SK-N-MC (cell line): Measurements from ENCODE around the gene KCNQ1OT1.
"Not testable (repeated sequence)": the region's sequence is repeated elsewhere in the genome, so short reads cannot be mapped to it uniquely, and the experiment has no call there.

Source experiments
- DNase-seq: peaks from one replicate; pipeline ENCODE4 v3.0.0-alpha.2; 2011; ENCODE audit warnings: low read depth, low spot score
- H3K27ac ChIP-seq: fragments of 200-600 bp; sonication (generic); 2 replicates; pipeline ENCODE4 v1.5.1; 2016; ENCODE audit warnings: mixed run types
- H3K36me3 ChIP-seq: fragments of 200-600 bp; sonication (generic); 2 replicates; pipeline ENCODE4 v1.6.1; 2017; ENCODE audit warnings: antibody characterized with exemption, low read length, mixed read lengths; ENCODE audit not compliant: insufficient read depth
- H3K4me3 ChIP-seq: fragments of 200-600 bp; sonication (generic); 2 replicates; pipeline ENCODE4 v1.5.1; 2016
- H3K9ac ChIP-seq: fragments of 200-600 bp; sonication (generic); 2 replicates; pipeline ENCODE4 v1.8.0; 2017; ENCODE audit warnings: mixed run types, mixed read lengths; ENCODE audit not compliant: insufficient read length
- H3K9me3 ChIP-seq: fragments of 200-600 bp; sonication (generic); 2 replicates; pipeline ENCODE4 v1.6.1; 2017; ENCODE audit warnings: low read depth, mild to moderate bottlenecking, antibody characterized with exemption, low read length, moderate library complexity, mixed read lengths
- EZH2 ChIP-seq: fragments of 200-600 bp; sonication (generic); IDR thresholded peaks from one replicate; pipeline ENCODE4 v1.6.1; 2017; ENCODE audit warnings: antibody characterized with exemption
- FOXP2 ChIP-seq: optimal IDR thresholded peaks from 2 replicates; pipeline ENCODE3; 2011; ENCODE audit warnings: mild to moderate bottlenecking, moderate library complexity; ENCODE audit not compliant: insufficient read depth; ENCODE audit errors: extremely low read length, control extremely low read depth
- POLR2AphosphoS5 ChIP-seq: IDR thresholded peaks from 2 replicates; pipeline ENCODE4 v1.6.1; 2012; ENCODE audit warnings: mild to moderate bottlenecking, low read depth, low read length, borderline replicate concordance

Gene KCNQ1OT1

GRCh38 chr11:2649400-2649799 is 50.4 kb downstream of the KCNQ1OT1 start:
- TF ChIP-seq EZH2 (no peak), POLR2AphosphoS5 (no peak), FOXP2 (no peak)
- Histone ChIP-seq H3K27ac (no peak overlapping the region), H3K36me3 (no peaks in the 10 kb centered on the region), H3K4me3 (no peak overlapping the region), H3K9ac (no peak overlapping the region), H3K9me3 (peaks cover 44% of the 10 kb centered on the region; the same call in 1 of the 2 replicates)
- DNase-seq, result no peak

GRCh38 chr11:2647953-2648352 is 51.8 kb downstream of the KCNQ1OT1 start:
- TF ChIP-seq EZH2, result no peak
- no peak for TF ChIP-seq POLR2AphosphoS5
- TF ChIP-seq FOXP2, result no peak
- Histone ChIP-seq H3K4me3 (no peak overlapping the region), H3K27ac (no peak overlapping the region), H3K9me3 (peaks cover 50% of the 10 kb centered on the region; the same call in 1 of the 2 replicates), H3K9ac (no peak overlapping the region), H3K36me3 (no peaks in the 10 kb centered on the region)
- no peak for DNase-seq

- no peak overlapping the region for H3K27ac ChIP-seq
- peaks cover 48% of the 10 kb centered on the region; the same call in 1 of the 2 replicates for H3K9me3 ChIP-seq
- H3K4me3 ChIP-seq, result no peak overlapping the region
- TF ChIP-seq EZH2, result no peak
- no peak for TF ChIP-seq FOXP2
- TF ChIP-seq POLR2AphosphoS5, result no peak
- no peak overlapping the region for H3K9ac ChIP-seq
- no peaks in the 10 kb centered on the region for H3K36me3 ChIP-seq
- DNase-seq, result no peak
These were observed 52.6 kb downstream of the KCNQ1OT1 start for GRCh38 chr11:2647167-2647566.

- DNase-seq, result no peak
These were observed 54.0 kb downstream of the KCNQ1OT1 start for GRCh38 chr11:2645779-2646118.

GRCh38 chr11:2644844-2645778 is 54.7 kb downstream of the KCNQ1OT1 start:
- Histone ChIP-seq H3K9me3 (peaks cover 40% of the 10 kb centered on the region; the same call in 1 of the 2 replicates), H3K27ac (no peak overlapping the region), H3K9ac (no peak overlapping the region), H3K4me3 (no peak overlapping the region), H3K36me3 (no peaks in the 10 kb centered on the region)
- DNase-seq, result no peak
- no peak for TF ChIP-seq FOXP2
- TF ChIP-seq POLR2AphosphoS5, result no peak
- no peak for TF ChIP-seq EZH2

More at GRCh38 chr11:2645779-2646118, 54.0 kb downstream of the KCNQ1OT1 start:
- H3K36me3 ChIP-seq, result no peaks in the 10 kb centered on the region
- no peak overlapping the region for H3K9ac ChIP-seq
- TF ChIP-seq POLR2AphosphoS5, result no peak
- TF ChIP-seq FOXP2, result no peak
- H3K9me3 ChIP-seq, result peaks cover 41% of the 10 kb centered on the region; the same call in 1 of the 2 replicates
- H3K27ac ChIP-seq, result no peak overlapping the region
- no peak overlapping the region for H3K4me3 ChIP-seq

GRCh38 chr11:2643746-2644145 is 56.0 kb downstream of the KCNQ1OT1 start:
- Histone ChIP-seq H3K4me3 (no peak overlapping the region), H3K9me3 (peaks cover 29% of the 10 kb centered on the region; the same call in 1 of the 2 replicates), H3K36me3 (no peaks in the 10 kb centered on the region), H3K27ac (no peak overlapping the region), H3K9ac (no peak overlapping the region)
- TF ChIP-seq POLR2AphosphoS5 (no peak), EZH2 (no peak), FOXP2 (no peak)
- no peak for DNase-seq

- Histone ChIP-seq H3K9me3 (peaks cover 24% of the 10 kb centered on the region; the same call in 1 of the 2 replicates), H3K27ac (no peak overlapping the region), H3K4me3 (no peak overlapping the region), H3K36me3 (no peaks in the 10 kb centered on the region), H3K9ac (no peak overlapping the region)
- TF ChIP-seq EZH2 (no peak), FOXP2 (no peak), POLR2AphosphoS5 (no peak)
- no peak for DNase-seq
These were observed 58.2 kb downstream of the KCNQ1OT1 start for GRCh38 chr11:2641623-2642022.

GRCh38 chr11:2639763-2640162 is 60.0 kb downstream of the KCNQ1OT1 start:
- H3K9me3 ChIP-seq, result peaks cover 12% of the 10 kb centered on the region; the same call in 1 of the 2 replicates

More at GRCh38 chr11:2639763-2640162, 60.0 kb downstream of the KCNQ1OT1 start:
- not testable (repeated sequence) for H3K9ac ChIP-seq, H3K27ac ChIP-seq, H3K36me3 ChIP-seq, DNase-seq, H3K4me3 ChIP-seq
